GM18507 (cell line): ENCODE results near the gene SRP68.
"Not testable (repeated sequence)": the region's sequence is repeated elsewhere in the genome, so short reads cannot be mapped to it uniquely, and the experiment has no call there.

Experiments used
- DNase-seq: peaks from one replicate; pipeline ENCODE4 v3.0.0; 2011; ENCODE audit warnings: low read depth; ENCODE audit not compliant: insufficient read length; ENCODE audit errors: extremely low spot score
- FAIRE-seq: peaks from 2 replicates; lab custom pipeline; 2011; peaks lifted over from hg19 to GRCh38; lab: Jason Lieb, UNC

The SRP68 gene

DNA sequence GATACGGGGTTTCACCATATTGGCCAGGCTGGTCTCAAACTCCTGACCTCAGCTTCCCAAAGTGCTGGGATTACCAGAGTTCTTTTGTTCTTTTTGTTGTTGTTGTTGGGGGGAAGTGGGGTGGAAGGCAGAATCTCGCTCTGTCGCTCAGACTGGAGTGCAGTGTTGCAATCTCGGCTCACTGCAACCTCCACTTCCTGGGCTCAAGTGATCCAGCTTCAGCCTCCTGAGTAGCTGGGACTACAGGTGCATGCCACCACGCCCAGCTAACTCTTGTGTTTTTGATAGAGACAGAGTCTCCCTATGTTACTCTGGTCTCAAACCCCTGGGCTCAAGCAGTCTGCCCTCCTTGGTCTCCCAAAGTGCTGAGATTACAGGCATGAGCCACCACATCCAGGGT, 6.1 kb upstream of the SRP68 start:
- DNase-seq, FAIRE-seq: not testable (repeated sequence)

DNA sequence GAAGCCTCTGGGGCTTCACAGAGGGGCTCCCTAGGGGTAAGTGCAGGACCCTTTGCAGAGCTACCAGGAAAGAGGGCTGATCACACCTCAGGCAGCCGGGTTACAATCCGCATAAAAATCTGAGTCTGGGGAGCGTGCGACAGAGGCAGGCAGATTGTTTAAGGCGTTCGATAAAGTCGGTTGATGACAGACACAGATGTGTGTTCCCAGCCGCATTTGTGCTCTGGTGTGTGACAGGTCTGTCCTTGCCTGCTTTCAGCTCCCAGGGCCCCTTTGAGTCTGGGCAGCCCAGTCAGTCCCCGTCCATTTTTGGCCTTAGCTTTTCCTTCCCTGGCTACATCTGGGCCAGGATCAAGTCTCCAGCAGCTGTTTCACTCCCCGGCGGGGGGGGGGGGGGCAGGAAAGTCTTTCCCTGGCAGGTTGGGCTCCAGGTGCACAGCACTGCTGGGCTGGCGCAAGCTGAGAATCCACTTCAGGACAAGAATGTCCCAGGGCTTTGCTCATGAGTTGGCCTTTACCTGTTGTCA, 5.3 kb upstream of the SRP68 start:
- FAIRE-seq (no peak), DNase-seq (no peak)

DNA sequence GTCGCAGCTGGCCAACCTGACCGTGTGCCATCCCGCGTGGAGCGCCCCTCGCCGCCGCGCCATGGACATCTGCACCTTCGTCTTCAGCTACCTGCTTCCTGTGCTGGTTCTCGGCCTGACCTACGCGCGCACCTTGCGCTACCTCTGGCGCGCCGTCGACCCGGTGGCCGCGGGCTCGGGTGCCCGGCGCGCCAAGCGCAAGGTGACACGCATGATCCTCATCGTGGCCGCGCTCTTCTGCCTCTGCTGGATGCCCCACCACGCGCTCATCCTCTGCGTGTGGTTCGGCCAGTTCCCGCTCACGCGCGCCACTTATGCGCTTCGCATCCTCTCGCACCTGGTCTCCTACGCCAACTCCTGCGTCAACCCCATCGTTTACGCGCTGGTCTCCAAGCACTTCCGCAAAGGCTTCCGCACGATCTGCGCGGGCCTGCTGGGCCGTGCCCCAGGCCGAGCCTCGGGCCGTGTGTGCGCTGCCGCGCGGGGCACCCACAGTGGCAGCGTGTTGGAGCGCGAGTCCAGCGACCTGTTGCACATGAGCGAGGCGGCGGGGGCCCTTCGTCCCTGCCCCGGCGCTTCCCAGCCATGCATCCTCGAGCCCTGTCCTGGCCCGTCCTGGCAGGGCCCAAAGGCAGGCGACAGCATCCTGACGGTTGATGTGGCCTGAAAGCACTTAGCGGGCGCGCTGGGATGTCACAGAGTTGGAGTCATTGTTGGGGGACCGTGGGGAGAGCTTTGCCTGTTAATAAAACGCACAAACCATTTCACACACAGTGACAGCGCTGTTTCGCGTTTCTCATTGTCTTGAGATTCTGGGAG, 4.7 kb upstream of the SRP68 start:
- FAIRE-seq: no peak
- DNase-seq: no peak

DNA sequence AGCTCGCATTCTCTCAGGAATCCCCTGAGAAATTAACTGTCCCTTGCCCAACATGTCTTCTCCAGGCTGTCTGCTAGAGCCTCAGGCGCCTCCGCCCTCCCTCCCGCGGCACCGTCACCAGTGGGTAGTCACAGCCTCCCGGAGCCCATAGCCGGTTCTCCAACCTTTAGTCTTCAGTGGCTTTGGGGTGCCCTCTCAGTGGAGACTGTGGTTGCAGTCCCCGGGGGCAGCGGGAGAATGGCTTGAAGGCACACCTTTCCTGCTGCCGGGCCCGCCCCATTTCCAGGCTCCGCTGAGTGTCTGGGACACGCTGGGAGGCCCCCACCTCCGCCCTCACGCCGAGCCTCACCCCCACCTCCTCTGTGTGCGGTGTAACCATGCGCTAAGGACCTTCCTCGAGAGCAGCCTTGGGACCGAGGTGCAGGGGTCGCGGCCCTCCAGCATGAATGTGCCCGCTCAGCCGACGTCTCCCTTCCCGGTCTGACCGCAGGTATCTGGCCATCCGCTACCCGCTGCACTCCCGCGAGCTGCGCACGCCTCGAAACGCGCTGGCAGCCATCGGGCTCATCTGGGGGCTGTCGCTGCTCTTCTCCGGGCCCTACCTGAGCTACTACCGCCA, 3.9 kb upstream of the SRP68 start:
- FAIRE-seq: no peak
- no peak for DNase-seq

DNA sequence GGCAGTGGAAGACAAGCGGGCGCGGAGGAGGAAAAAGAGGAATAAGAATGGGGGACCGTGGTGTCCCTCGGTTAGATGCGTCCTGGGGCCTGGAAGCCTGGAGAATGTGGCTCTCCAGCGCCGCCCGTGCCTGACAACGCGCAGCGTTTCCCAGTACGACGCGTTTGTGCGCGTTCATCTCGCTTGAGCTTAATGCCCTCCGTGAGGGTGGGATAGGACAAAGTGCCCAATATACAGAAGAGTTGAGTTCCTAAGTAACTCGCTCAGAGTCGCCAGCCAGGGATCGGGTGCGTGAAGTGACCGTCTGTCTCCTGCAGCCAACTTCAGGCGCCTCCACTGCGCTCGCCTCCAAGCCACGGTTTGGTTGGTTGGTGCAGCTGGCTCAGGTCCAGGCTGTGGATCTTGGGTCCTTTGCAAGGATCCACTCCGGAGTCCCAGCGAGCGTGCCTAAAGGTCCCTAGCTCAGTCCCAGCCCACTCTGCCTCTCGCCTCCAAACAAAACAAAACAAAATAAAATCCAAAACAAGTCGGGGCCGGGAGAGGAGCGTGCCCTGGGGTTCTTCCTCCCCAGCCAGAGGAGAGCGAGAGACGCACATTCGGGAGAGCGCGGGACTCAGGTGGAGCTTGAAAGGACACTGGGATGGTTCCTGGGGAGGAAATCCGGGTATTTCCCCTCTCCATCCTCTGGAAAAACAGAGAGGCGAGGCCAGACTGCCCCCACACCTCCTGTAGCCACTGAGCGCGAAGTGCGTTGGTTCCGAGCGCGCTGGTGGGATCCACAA, 3.2 kb upstream of the SRP68 start:
- DNase-seq: no peak
- FAIRE-seq: no peak

DNA sequence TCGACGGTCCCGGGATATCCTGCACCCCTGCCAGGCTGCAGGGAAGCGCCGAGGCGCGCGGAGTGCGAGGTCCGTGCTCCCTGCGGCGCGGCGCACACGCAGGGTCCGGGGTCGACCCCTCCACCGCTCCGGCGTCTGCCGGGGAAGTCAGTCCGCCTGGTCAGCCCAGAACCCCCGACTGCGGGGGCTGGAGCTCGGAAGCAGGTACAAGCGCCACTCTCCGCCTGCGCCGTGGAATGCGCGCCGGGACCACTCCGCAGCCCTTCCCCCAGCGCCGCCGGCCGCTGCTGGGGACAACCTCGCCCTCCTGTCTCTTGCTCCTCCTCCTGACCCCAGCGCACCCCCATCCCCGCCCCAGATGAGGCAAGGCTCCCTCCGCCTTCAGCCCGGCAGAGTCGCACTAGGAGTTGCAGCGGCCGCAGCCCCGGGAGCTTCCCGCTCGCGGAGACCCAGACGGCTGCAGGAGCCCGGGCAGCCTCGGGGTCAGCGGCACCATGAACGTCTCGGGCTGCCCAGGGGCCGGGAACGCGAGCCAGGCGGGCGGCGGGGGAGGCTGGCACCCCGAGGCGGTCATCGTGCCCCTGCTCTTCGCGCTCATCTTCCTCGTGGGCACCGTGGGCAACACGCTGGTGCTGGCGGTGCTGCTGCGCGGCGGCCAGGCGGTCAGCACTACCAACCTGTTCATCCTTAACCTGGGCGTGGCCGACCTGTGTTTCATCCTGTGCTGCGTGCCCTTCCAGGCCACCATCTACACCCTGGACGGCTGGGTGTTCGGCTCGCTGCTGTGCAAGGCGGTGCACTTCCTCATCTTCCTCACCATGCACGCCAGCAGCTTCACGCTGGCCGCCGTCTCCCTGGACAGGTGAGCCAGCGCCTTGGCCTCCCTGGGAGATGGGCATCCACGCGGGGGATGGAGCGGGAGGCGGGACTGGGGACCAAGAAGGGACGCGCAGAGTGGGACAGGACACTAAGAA, 2.4 kb upstream of the SRP68 start, which contains the start of gene GALR2:
Gene GALR2 (plus strand): TSS at position 392 of the 974 bp plus-strand sequence. CDS start 103 bp downstream, at position 495.
- FAIRE-seq (no peak), DNase-seq (no peak)

DNA sequence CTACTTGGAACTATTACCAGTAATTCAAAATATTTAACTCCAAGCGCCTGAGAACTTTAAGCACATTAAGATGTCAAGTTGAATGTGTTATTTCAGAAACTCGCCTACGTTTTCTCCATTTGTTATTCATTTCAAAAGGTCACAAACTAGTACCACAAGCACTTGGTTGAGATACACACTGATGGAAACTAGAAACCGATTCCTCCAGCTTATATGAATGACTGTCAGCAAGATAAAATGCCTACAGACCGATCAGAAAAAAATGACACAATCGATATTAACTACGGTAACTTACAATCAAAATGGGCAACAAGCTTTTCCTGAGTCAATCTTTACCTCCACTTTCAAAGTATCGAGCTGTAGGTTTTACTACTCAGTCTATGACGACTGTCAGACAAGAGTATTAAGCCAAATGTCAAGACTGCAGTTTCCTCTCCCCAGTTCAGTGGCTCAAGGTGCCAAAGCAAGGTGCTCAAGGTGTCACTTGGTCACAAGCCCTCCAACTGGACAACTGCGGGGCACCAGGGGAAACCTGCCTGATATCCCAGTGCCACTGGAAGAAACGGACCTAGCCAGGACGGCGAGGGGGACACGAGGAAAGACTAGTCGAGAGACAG, 678 bp downstream of the SRP68 start:
- no peak for FAIRE-seq

DNA sequence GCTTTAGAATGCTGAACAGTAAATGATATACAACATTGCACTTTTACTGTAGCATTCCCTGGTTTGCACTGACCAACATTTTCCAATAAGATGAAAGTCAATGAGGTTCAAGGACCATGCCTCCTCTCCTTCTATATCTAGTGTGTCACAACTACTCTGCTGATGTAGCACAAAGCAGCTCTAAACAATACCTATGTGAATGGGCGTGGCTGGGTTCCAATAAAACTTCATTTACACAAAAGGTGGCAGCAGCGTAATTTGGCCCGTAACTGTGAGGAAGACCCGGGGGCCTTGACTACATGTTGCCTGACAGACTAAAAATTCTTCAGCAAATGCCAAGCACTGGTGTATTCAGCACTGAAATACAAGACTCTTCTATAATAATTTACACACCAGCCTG, 6.5 kb downstream of the SRP68 start:
- FAIRE-seq (no peak), DNase-seq (no peak)

More for the DNA sequence above, 678 bp downstream of the SRP68 start:
- DNase-seq: no peak

DNA sequence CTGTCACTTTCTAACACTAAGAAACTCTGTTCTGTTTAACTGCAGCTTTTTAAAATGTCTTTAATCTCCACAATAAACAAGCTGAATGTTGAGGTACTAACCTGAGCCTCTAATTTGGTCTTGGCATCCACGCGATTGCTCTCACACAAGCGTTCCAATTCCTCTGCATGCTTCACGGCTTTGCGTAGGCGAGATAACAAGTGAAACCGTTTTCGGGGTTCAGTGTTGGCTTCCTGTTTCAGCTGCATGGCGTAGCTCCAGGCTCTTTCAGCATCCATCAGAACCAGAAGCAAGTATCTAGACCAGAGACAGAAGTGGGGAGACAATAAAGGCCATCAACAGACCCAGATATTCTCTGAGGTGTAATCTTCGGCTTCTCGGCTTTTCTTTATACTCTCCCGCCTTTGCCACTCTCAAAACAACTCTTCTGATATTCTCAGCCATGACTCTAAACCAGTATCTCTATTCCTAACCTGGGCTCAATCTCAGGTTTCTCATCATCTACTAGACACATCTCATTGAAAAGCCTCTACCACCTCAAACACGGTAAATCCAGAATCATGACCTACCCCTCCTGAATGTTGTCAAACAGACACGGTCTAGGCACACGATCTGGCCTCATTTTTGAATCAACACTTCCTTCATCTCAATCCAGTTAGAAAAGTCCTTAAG, 8.3 kb downstream of the SRP68 start:
- DNase-seq (no peak), FAIRE-seq (peak; percentile 89)

DNA sequence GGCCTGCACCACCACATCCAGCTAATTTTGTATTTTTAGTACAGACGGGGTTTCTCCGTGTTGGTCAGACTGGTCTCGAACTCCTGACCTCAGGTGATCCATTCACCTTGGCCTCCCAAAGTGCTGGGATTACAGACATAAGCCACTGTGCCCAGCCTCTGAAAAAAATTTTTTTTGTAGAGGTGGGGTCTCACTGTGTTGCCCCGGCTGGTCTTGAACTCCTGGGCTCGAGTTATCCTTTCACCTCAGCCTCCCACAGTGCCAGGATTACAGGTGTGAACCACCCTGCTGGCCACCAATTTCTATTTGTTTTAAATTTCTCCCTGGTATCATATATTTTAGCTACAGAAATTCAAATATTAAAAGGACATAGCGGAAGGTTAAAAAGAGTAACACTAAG, 14.1 kb downstream of the SRP68 start:
- DNase-seq, FAIRE-seq: not testable (repeated sequence)

DNA sequence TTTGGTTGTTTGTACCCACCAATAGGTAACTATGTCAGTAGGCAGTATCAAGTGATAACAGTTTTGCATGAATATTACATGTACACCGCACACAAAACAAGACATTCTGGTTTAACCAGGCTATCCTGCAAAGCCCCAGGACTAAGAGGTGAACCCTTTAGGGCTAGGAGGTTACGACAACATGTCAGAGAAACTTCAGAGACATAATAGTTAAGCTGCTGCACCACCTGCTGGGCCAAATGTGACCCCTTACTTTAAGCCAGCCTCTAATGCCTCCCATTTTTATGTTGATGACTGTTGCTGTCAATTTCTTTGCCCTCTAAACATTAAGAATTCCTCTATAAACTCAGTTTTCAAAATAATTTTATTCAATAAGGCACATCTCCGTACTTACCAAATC, 15.4 kb downstream of the SRP68 start:
- DNase-seq: no peak
- no peak for FAIRE-seq

DNA sequence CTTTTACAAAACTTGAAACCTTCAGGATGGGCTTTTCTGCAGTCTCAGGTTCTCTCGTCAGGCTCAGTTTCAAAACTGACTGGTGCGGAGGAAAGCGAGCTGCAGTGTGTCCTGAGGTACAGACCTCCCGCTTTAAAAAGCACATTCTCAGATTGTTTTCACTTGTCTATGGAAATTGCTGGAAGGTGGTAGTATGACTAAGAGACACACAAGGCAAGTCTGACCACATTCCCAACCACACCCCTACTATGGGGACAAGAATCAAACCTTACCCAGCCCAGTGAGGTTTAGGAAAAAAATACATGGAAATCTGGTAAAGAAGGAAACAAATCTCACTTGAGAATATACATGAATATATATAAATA, 18.2 kb downstream of the SRP68 start:
- FAIRE-seq: no peak
- DNase-seq: no peak

DNA sequence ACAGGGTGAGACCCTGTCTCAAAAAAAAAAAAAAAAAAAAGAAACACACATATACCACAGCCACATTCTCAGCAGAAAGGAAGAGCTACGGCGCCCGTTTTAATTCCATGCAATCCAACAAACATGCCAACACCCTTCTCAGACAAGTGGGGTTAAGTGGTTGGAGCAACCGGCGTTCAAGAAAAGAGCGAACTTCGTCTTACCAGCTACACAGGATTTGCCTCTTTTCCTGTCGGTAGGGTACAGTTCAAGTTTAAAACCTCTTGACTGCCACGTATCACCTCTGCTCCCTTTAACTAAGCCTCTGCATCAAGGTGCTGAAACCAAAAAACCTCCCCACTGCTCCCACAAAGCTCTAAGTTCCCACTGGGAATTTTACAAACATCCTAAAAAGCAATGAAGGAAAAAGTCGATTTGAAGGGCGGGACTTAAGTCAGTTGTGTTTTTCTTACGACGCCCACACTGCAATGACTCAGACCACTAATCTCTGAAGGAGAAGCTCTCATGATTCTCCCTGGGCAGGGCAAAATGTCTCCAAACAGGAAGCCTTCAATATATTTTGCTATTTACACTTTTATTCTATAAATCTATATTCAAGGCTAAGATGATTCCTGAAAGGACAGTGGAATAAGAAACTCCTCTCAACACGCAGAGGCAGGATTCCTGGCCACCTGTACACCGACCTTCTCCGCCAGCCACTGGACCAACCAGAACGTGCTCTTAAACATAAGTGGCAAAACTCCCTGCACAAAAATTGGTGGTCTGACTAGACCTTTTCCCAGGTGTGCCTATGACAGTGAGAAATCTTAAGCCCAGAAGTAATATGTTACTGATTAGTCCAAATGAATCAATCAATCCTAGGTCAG, 18.8 kb downstream of the SRP68 start:
- no peak for DNase-seq
- no peak for FAIRE-seq

DNA sequence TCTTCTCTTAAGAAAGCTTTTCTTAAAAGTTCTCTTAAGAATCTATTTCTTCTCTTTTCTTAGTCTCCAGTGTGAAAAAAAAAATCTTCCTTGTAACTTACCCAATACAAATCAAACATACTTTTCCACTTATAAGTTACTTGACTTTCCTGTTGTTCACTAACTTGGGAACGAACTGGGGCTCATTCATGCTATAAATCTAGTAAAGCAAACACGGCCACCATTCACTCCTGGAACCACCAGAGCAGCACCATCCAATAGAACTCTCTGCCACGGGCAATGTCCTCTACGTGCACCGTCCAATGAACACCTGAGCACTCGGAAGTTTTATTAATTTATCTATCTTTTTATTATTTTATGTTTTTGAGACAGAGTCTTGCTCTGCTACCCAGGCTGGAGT, 20.8 kb downstream of the SRP68 start:
- DNase-seq (no peak), FAIRE-seq (no peak)

DNA sequence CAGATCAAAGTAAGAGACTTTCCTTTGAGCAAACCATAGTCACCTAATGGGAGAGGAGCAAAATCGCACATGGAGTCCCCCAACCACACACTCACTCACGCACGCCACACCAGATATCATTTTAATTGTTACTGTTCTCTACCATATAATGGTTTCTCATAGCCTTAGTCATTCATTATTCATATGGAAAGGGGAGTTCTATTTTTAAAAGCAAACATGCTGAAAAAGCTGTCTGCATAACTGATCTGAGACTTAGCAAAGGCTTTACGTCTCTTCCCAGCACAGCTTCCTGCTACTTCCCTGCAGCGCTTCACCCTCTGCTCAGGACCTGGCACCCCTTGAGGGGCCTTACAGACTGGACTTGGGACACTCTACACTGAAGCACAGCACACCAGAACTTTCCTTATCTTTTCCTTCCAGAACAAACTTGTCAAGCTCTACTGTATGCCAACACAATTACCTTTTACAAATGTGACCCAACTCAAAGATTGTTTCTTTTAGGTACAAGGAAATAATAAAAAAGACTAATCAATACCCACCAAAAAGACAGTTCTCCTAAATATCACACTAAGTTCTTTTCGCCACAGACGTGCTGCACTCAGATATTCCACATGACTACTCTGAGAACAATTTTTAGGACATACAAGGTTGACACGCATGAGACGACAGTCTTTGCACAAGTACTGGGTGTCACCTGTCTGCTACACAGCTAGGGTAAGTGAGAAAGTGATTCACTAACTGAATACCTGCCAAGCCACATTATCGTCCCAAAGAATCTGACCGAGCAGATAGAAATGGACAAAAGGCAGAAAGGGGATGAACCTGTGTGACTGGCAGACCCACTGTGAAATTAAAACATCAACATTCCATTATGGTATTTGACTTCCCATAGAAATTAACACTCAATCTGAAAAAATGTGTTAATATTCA, 21.5 kb downstream of the SRP68 start:
- no peak for FAIRE-seq
- no peak for DNase-seq

DNA sequence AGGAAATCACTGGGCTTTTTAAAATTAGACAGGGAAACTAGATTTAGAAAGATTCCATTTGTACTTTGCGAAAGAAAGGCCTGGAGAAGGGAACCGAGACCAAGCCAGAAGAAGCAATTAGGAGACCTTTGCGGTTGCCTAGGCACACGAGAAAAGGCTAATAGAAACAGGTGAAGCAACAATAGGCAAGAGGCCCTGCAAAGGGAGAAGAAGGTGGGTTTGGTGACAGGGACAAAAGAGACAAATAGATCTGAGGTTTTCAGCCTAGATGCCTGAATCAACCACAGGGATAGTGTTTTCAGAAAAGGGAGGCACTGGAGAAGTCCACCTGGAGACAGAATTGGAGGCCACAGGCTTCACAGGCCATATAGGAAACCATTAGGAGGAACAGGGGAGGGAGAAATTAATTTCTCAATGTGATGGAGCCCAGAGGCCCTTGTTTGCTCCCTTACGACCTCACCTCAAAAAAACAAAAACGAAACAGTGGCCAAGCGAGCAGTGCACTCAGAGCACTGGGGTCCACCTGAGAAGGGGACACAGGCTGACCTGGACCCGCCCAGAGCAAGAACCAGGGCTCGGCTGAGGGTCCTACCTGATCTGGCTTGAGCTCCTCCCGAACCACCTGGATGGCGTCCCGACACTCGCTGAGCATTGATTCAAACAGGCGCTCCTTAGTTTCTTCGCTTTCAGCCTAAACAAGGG, 22.3 kb downstream of the SRP68 start:
- FAIRE-seq: no peak
- no peak for DNase-seq
